ENCODE measurements around the gene RNF145. TPM values are rescaled to one million over a fixed set of nuclear protein-coding genes. Genes with fewer than 3 reads are reported as not detected.
"Not testable (repeated sequence)": the region's sequence is repeated elsewhere in the genome, so short reads cannot be mapped to it uniquely, and the experiment has no call there.

The RNF145 gene
- total RNA-seq, 1 donor from 2014 or later: 179 TPM

DNA sequence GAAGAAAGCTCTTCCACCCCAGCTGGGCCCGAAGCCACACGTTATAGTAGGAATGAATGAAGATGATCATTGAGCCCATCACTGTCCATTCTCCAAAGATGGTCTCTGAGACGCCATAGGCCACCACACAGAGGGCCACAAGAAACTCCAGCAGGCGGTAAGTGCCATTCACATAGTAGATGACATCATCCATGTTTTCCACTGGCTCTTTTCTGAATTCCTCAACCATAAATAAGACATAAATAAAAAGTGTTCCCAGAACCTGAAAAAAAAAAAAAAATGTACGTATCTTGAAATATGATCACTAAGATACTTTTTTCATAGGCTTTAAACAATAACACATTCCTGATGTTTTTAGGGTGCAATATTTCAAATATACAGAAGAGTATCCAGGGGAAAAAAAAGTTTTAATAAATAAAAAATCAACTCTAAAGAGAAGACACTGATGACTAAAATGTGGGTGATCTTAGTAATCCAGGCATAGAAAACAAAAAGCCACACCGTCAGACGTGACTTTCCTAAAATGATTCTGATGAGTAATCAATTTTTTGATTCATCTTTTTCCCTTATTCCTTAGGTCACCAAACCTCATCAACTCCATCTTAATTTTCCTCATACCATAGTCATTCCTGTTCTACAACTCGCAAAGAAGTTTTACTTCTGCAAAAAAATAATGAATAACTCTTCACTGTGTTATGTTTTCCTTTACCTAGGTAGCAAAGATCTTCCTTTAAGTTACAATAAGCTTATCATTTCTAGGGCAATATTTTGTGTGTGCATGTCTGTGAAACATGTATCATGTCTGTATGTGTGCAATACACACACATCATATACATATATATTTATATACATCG, 47.8 kb downstream of the RNF145 start:
- H3K4me3 Mint-ChIP-seq: no peak overlapping the region
- H3K4me1 Mint-ChIP-seq (ENCODE audit: low read depth): peaks cover 67% of the 10 kb centered on the region
- peaks cover 50% of the 10 kb centered on the region for H3K36me3 Mint-ChIP-seq (ENCODE audit: low read depth)
- H3K27me3 Mint-ChIP-seq (ENCODE audit: insufficient read depth): no peaks in the 10 kb centered on the region
- intact Hi-C loops (cut with micrococcal nuclease): loop anchor here (5.0 kb wide), 1 partner anchor 846 kb away; the partner anchor contains the start of gene TTC1
- no peak for DNase-seq (ENCODE audit: low spot score)
- H3K27ac Mint-ChIP-seq: peak overlapping the region; percentile 76
- H3K9me3 Mint-ChIP-seq: no peaks in the 10 kb centered on the region

DNA sequence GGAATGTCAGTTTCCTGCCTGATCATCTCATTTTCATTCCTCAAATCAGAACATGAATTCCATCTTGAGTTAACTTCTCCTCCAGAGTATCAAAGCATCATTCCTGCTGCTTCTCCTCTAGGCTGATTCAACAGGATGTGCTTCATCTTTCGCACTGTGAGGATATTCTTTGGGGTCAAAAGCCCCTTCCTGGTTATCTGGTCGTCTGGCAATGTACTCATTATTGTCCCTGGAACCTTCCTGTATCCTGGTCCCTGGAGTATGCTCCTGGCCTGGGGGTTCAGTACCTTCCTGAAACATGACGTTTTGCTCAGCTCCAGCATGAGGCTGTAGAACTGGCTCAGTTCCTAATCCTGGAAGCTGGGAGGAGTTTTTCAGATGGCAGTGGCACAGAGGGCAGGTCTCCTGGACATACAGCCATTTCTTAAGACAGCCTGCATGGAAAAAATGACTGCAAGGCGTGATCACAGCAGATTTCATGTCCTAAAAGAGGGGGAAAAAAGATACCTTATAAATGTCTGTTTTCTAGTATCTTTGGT, 50.7 kb downstream of the RNF145 start:
- not testable (repeated sequence) for H3K9me3 Mint-ChIP-seq; H3K4me3 Mint-ChIP-seq; DNase-seq (ENCODE audit: low spot score); H3K27me3 Mint-ChIP-seq (ENCODE audit: insufficient read depth); H3K27ac Mint-ChIP-seq
- intact Hi-C loops (cut with micrococcal nuclease): loop anchor here (5.0 to 10.0 kb wide), 3 partner anchors 174 to 756 kb away; partner anchors contain the start of genes ADRA1B and IL12B
- H3K4me1 Mint-ChIP-seq (ENCODE audit: low read depth): peaks cover 57% of the 10 kb centered on the region
- H3K36me3 Mint-ChIP-seq (ENCODE audit: low read depth): peaks cover 52% of the 10 kb centered on the region

DNA sequence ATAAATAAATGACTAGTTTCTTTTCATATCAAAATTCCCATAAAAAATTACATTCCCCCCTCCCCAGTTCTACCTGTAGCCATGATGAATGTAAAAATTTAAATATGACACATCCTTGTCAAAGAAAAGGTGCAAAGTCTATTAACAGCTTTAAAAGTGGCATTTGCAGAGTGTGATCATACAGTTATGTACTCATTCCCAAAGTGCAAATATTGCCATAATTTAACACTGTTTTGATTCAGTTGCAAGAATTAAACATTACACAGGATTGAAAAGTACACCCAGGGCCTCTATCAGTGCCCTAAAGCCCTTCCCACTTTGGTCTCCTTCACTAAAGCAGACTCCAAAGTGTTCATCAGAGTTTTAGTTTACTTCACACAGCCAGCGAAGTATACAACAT, 51.8 kb downstream of the RNF145 start:
- H3K4me1 Mint-ChIP-seq (ENCODE audit: low read depth): peaks cover 47% of the 10 kb centered on the region
- H3K4me3 Mint-ChIP-seq: no peak overlapping the region
- no peak overlapping the region for H3K27ac Mint-ChIP-seq
- H3K36me3 Mint-ChIP-seq (ENCODE audit: low read depth): peaks cover 45% of the 10 kb centered on the region
- DNase-seq (ENCODE audit: low spot score): no peak
- no peaks in the 10 kb centered on the region for H3K27me3 Mint-ChIP-seq (ENCODE audit: insufficient read depth)
- no peaks in the 10 kb centered on the region for H3K9me3 Mint-ChIP-seq
- intact Hi-C loops (cut with micrococcal nuclease): loop anchor here (2.0 to 10.0 kb wide), 4 partner anchors 175 to 829 kb away; partner anchors contain the start of genes ADRA1B and IL12B

DNA sequence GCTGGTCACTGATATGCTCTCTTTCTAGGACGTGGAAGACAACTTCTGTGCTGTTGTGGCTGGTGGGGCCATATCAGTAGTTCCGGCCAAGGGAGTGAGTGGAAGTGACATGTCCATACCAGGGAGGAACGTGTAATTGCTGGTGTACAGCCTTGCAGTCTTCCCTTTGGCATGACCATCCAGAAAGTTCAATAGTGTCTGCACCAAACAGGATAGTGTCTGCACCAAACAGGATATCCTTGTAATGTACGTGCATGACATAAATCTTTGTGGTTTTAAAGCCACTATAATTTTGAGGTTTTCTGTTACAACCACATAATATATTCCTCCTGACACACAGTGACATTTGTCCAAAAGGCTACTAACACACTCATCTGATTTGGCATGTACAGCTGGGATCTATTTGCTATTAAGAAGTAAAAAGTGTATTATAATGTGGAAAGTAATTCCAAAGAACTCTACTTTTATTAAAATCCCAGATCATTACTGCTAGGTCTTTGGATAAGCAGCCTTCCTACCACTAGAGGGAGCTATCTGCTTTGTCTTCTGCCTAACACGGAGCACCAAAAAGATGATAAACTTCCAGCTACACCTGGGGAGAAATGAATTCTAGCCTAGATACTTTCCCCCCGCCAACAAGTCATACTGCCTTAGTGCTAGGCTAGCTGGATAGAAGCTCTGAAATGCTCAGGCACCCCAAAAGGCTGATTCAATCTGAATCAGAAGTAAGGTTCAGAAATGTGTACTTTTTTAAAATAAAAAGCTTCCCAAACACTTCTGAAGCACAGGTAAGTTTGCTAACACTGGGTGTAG, 52.7 kb downstream of the RNF145 start:
- Mint-ChIP-seq H3K36me3 (ENCODE audit: low read depth) (peaks cover 40% of the 10 kb centered on the region), H3K9me3 (no peaks in the 10 kb centered on the region), H3K27ac (no peak overlapping the region), H3K4me1 (ENCODE audit: low read depth) (peaks cover 42% of the 10 kb centered on the region), H3K4me3 (no peak overlapping the region), H3K27me3 (ENCODE audit: insufficient read depth) (no peaks in the 10 kb centered on the region)
- DNase-seq (ENCODE audit: low spot score): peak; percentile 25
- intact Hi-C loops (cut with micrococcal nuclease): loop anchor here (1.0 to 10.0 kb wide), 7 partner anchors 53 to 830 kb away; partner anchors contain the start of genes ADRA1B, IL12B and RNF145

DNA sequence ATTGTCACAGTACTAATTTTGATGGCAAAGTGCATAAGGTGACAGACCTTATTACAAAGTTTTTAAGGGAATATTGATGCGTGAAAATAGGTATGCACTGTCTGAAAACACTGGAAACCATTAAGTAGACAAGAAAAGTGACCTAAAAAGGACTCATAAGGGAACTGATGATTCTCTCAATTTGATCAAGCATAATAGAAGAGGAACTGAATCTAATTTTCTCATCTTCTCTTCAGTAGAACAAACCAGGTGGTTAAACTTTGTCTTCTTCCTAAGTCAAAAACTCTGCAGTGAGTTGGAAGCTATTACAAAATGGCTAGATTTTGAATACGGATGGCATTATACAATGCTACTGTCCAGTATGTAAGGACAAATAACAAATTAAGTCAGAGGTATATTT, 53.4 kb downstream of the RNF145 start:
- peaks cover 36% of the 10 kb centered on the region for H3K4me1 Mint-ChIP-seq (ENCODE audit: low read depth)
- no peak overlapping the region for H3K4me3 Mint-ChIP-seq

DNA sequence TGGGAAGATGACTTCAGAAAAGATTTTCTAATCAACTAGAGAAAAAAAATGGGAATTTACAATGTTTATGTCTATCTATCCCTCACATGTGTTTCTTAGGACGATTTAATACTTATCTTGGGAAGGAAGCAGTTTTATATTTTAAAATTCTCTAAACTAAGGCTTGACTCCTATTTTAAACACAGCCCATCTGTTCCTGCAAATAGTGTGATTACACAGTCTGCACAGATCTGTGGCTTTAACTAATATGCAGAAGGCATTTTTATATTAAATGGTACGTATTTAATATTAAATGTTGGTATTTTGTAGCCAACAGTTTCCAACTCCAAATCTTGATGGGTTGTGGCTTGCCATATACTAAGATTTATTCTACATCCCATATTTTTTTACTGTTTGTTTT, 56.5 kb downstream of the RNF145 start:
- Mint-ChIP-seq H3K27ac (no peak overlapping the region), H3K9me3 (no peaks in the 10 kb centered on the region), H3K4me1 (ENCODE audit: low read depth) (peaks cover 19% of the 10 kb centered on the region), H3K4me3 (no peak overlapping the region), H3K36me3 (ENCODE audit: low read depth) (peaks cover 19% of the 10 kb centered on the region), H3K27me3 (ENCODE audit: insufficient read depth) (peaks cover 5% of the 10 kb centered on the region)
- intact Hi-C loops (cut with micrococcal nuclease): loop anchor here (10.0 kb wide), 1 partner anchor 762 kb away; the partner anchor contains the start of gene ADRA1B
- DNase-seq (ENCODE audit: low spot score): no peak

More for the DNA sequence above, 53.4 kb downstream of the RNF145 start:
- Mint-ChIP-seq H3K27me3 (ENCODE audit: insufficient read depth) (peaks cover 2% of the 10 kb centered on the region), H3K27ac (no peak overlapping the region), H3K36me3 (ENCODE audit: low read depth) (peaks cover 34% of the 10 kb centered on the region), H3K9me3 (no peaks in the 10 kb centered on the region)
- intact Hi-C loops (cut with micrococcal nuclease): loop anchor here (1.0 to 10.0 kb wide), 7 partner anchors 53 to 831 kb away; partner anchors contain the start of genes ADRA1B, IL12B and RNF145
- no peak for DNase-seq (ENCODE audit: low spot score)

DNA sequence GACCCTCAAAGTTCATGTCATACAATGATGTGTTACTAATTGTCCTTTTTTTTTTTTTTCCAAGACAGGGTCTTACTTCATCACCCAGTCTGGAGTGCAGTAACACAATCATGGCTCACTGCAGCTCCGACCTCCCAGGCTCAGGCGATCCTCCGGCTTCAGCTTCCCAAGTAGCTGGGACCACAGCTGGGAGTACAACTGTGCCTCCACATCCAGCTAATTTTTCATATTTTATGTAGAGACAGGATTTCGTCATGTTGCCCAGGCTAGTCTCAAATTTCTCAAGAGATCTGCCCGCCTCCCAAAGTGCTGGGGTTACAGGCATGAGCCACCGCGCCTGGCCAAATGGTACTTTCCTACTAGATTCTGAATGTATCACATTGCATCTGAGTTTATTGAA, 60.3 kb downstream of the RNF145 start:
- intact Hi-C loops (cut with micrococcal nuclease): no loop called here
- Mint-ChIP-seq H3K36me3 (ENCODE audit: low read depth) (no peaks in the 10 kb centered on the region), H3K4me3 (no peak overlapping the region), H3K4me1 (ENCODE audit: low read depth) (no peaks in the 10 kb centered on the region), H3K27me3 (ENCODE audit: insufficient read depth) (peaks cover 16% of the 10 kb centered on the region), H3K9me3 (no peaks in the 10 kb centered on the region), H3K27ac (no peak overlapping the region)
- DNase-seq (ENCODE audit: low spot score): no peak

GRCh38 chr5:159147976-159148375, 61.4 kb downstream of the RNF145 start:
- Mint-ChIP-seq H3K36me3 (ENCODE audit: low read depth) (no peaks in the 10 kb centered on the region), H3K27me3 (ENCODE audit: insufficient read depth) (peaks cover 22% of the 10 kb centered on the region), H3K4me1 (ENCODE audit: low read depth) (no peaks in the 10 kb centered on the region), H3K9me3 (no peaks in the 10 kb centered on the region), H3K27ac (no peak overlapping the region), H3K4me3 (no peak overlapping the region)
- intact Hi-C loops (cut with micrococcal nuclease): no loop called here
- no peak for DNase-seq (ENCODE audit: low spot score)

GRCh38 chr5:159146839-159147238, 62.5 kb downstream of the RNF145 start:
- Mint-ChIP-seq H3K9me3 (no peaks in the 10 kb centered on the region), H3K27ac (no peak overlapping the region), H3K4me1 (ENCODE audit: low read depth) (no peaks in the 10 kb centered on the region), H3K27me3 (ENCODE audit: insufficient read depth) (peaks cover 28% of the 10 kb centered on the region), H3K36me3 (ENCODE audit: low read depth) (no peaks in the 10 kb centered on the region), H3K4me3 (no peak overlapping the region)
- DNase-seq (ENCODE audit: low spot score): no peak
- intact Hi-C loops (cut with micrococcal nuclease): no loop called here

- H3K36me3 Mint-ChIP-seq (ENCODE audit: low read depth); H3K27ac Mint-ChIP-seq; H3K4me1 Mint-ChIP-seq (ENCODE audit: low read depth); H3K9me3 Mint-ChIP-seq; intact Hi-C loops (cut with micrococcal nuclease); DNase-seq (ENCODE audit: low spot score); H3K4me3 Mint-ChIP-seq: not testable (repeated sequence)
- peaks cover 31% of the 10 kb centered on the region for H3K27me3 Mint-ChIP-seq (ENCODE audit: insufficient read depth)
Measured at GRCh38 chr5:159145160-159145559, 64.2 kb downstream of the RNF145 start.

DNA sequence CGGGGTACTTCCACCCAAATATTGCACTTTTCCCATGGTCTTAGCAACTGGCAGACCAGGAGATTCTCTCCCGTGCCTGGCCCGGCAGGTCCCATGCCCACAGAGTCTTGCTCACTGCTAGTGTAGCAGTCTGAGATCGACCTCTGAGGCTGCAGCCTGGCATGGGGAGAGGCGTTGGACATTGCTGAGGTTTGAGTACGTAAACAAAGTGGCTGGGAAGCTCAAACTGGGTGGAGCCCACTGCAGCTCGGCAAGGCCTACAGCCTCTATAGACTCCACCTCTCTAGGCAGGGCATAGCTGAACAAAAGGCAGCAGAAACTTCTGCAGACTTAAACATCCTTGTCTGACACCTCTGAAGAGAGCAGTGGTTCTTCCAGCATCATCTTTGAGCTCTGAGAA, 69.6 kb downstream of the RNF145 start:
- DNase-seq (ENCODE audit: low spot score): no peak
- Mint-ChIP-seq H3K36me3 (ENCODE audit: low read depth) (no peaks in the 10 kb centered on the region), H3K27me3 (ENCODE audit: insufficient read depth) (peaks cover 29% of the 10 kb centered on the region), H3K27ac (no peak overlapping the region), H3K9me3 (no peaks in the 10 kb centered on the region), H3K4me3 (no peak overlapping the region), H3K4me1 (ENCODE audit: low read depth) (no peaks in the 10 kb centered on the region)
- intact Hi-C loops (cut with micrococcal nuclease): no loop called here

GRCh38 chr5:159135896-159136531, 73.3 kb downstream of the RNF145 start:
- H3K36me3 Mint-ChIP-seq (ENCODE audit: low read depth): no peaks in the 10 kb centered on the region
- no peaks in the 10 kb centered on the region for H3K9me3 Mint-ChIP-seq
- H3K4me3 Mint-ChIP-seq: no peak overlapping the region
- no peak for DNase-seq (ENCODE audit: low spot score)
- no peak overlapping the region for H3K27ac Mint-ChIP-seq
- intact Hi-C loops (cut with micrococcal nuclease): no loop called here
- H3K27me3 Mint-ChIP-seq (ENCODE audit: insufficient read depth): peaks cover 16% of the 10 kb centered on the region
- no peaks in the 10 kb centered on the region for H3K4me1 Mint-ChIP-seq (ENCODE audit: low read depth)
